HepG2 (cell line): Measurements from ENCODE around the gene GNAS-AS1. TPM values are rescaled to one million over a fixed set of nuclear protein-coding genes. Genes with fewer than 3 reads are reported as not detected.

Experiments used
- ATF7 ChIP-seq, 2 experiments: fragments of 450-650 bp in 1 of 2; sonication (generic) in 1 of 2; formaldehyde crosslinking in 1 of 2; IDR thresholded peaks; 2 replicates each; pipeline versions ENCODE4 v1.4.0 to v1.6.1; 2016 to 2020; ENCODE audit warnings: antibody characterized with exemption in 1 of 2, mild to moderate bottlenecking in 1 of 2, missing genetic modification reagents in 1 of 2
- CBX2 ChIP-seq, 2 experiments: fragments of 200-600 bp in 1 of 2; sonication (generic); formaldehyde crosslinking in 1 of 2; IDR thresholded peaks; 2 replicates each; pipeline versions ENCODE4 v1.7.0 to v1.8.1; 2018 to 2022; ENCODE audit warnings: low read depth in 2 of 2, low read length in 1 of 2, mild to moderate bottlenecking in 1 of 2, missing genetic modification reagents in 1 of 2
- JDP2 ChIP-seq: sonication (generic); formaldehyde crosslinking; IDR thresholded peaks from 2 replicates; pipeline ENCODE4 v1.8.1; 2022; ENCODE audit warnings: missing genetic modification reagents, borderline replicate concordance
- KAT8 ChIP-seq: IDR thresholded peaks from 2 replicates; pipeline ENCODE4 v1.6.1; 2016; ENCODE audit warnings: missing genetic modification reagents, missing compliant biosample characterization
- MTF2 ChIP-seq: sonication (generic); formaldehyde crosslinking; IDR thresholded peaks from 2 replicates; pipeline ENCODE4 v1.5.0; 2020; ENCODE audit warnings: missing genetic modification reagents, borderline replicate concordance
- RAD21 ChIP-seq: fragments of 450-650 bp; formaldehyde crosslinking; IDR thresholded peaks from 2 replicates; pipeline ENCODE4 v1.5.0; 2020; ENCODE audit warnings: mild to moderate bottlenecking
- TBL1XR1 ChIP-seq: fragments of 150-350 bp; IDR thresholded peaks from 2 replicates; pipeline ENCODE4 v1.6.1; 2014; ENCODE audit warnings: borderline replicate concordance, low read length; ENCODE audit not compliant: partially characterized antibody
- THAP11 ChIP-seq: IDR thresholded peaks from 2 replicates; pipeline ENCODE4 v1.6.1; 2016; ENCODE audit warnings: missing biosample characterization, missing genetic modification reagents
- TSC22D2 ChIP-seq: sonication (generic); formaldehyde crosslinking; IDR thresholded peaks from 2 replicates; pipeline ENCODE4 v1.5.1; 2020; ENCODE audit warnings: missing genetic modification reagents, mild to moderate bottlenecking, borderline replicate concordance
- ZNF263 ChIP-seq: sonication (generic); formaldehyde crosslinking; IDR thresholded peaks from 2 replicates; pipeline ENCODE4 v1.4.0; 2020; ENCODE audit warnings: missing genetic modification reagents
- ZNF350 ChIP-seq: sonication (generic); formaldehyde crosslinking; IDR thresholded peaks from 2 replicates; pipeline ENCODE4 v1.4.0; 2020; ENCODE audit warnings: mild to moderate bottlenecking, low read depth, missing genetic modification reagents, borderline replicate concordance
- ZNF501 ChIP-seq: sonication (generic); formaldehyde crosslinking; IDR thresholded peaks from 2 replicates; pipeline ENCODE4 v1.5.1; 2020; ENCODE audit warnings: mild to moderate bottlenecking, moderate library complexity, missing genetic modification reagents
- ZNF724P ChIP-seq: sonication (generic); formaldehyde crosslinking; IDR thresholded peaks from 2 replicates; pipeline ENCODE4 v1.8.0; 2022; ENCODE audit warnings: missing genetic modification reagents, borderline replicate concordance
- polyA plus RNA-seq, 8 experiments: library from polyadenylated mRNA; depleted of rRNA in 3 of 8; stranded (reverse) in 7 of 8; unstranded in 1 of 8; fragments of >200 nt; fragmentation: Illumina TruSeq in 4 of 8; extraction: Trizol in 4 of 8; gene quantifications; 2 replicates each; pipeline versions ENCODE4 v1.2.1 to v1.2.3, GENCODE V29; 2011 to 2016; ENCODE audit warnings: low read depth in 4 of 8, missing spikeins in 1 of 8, mixed read lengths in 1 of 8; ENCODE audit not compliant: insufficient read depth in 1 of 8
- total RNA-seq, 5 experiments: library from RNA; depleted of rRNA; stranded (reverse); fragments of >200 nt; fragmentation: Illumina TruSeq; extraction: Trizol; gene quantifications; 2 replicates each; pipeline ENCODE4 v1.2.3, GENCODE V29; 2016; ENCODE audit warnings: low read depth in 1 of 5
- TF ChIP-seq, protein P1 (sequence below): sonication (generic); formaldehyde crosslinking; IDR thresholded peaks from one replicate; pipeline ENCODE4 v1.5.1; 2020; ENCODE audit warnings: mild to moderate bottlenecking, missing genetic modification reagents; ENCODE audit errors: not compliant biosample characterization
- TF ChIP-seq, protein P2 (sequence below): sonication (generic); formaldehyde crosslinking; IDR thresholded peaks from 2 replicates; pipeline ENCODE4 v1.5.1; 2020; ENCODE audit warnings: mild to moderate bottlenecking, missing genetic modification reagents, moderate library complexity

GNAS-AS1 gene
- total and polyA plus RNA-seq, 2 of the 13 experiments (the other 11 are each of a cell fraction or from before 2014, with no cell fraction given): not detected

DNA sequence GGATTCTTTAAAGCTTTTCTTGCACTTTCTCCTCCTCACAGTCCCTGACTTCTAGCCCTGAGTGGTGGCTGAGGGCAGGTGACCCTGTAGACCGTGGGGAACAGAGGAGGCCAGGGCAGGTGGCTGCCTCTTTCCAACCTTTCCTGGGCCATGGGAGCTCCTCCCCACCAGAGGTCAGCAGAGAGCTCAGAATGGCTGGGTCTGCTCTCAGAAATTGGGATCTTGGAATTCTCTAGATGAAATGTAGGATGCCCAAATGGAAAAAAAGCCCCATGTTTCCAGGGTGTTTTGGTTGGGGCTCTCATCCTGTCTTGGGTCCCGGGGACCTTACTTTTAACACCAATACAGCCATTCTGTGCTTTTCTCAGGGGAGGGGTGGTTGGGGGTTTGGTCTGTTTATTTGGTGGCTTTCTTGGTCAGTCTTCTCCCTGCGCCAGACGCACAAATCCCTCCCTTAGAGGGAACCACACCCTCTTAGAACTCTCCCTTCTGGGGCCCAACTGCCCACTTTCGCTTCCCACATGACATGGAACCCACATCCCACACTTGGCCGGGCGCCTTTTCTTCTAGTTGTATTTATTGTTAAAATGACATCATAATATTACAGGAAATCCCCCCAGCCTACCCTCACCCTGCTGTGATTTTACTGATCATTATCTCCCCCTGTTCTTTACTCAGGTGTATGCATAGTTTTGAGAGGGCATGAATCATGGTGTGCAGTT lies 19.8 kb upstream of the GNAS-AS1 start (continued):
- TF ChIP-seq TSC22D2 (CRISPR knock-in tag): peak; percentile 38; the same call in 1 of the 2 replicates
- TF ChIP-seq, protein P1, sequence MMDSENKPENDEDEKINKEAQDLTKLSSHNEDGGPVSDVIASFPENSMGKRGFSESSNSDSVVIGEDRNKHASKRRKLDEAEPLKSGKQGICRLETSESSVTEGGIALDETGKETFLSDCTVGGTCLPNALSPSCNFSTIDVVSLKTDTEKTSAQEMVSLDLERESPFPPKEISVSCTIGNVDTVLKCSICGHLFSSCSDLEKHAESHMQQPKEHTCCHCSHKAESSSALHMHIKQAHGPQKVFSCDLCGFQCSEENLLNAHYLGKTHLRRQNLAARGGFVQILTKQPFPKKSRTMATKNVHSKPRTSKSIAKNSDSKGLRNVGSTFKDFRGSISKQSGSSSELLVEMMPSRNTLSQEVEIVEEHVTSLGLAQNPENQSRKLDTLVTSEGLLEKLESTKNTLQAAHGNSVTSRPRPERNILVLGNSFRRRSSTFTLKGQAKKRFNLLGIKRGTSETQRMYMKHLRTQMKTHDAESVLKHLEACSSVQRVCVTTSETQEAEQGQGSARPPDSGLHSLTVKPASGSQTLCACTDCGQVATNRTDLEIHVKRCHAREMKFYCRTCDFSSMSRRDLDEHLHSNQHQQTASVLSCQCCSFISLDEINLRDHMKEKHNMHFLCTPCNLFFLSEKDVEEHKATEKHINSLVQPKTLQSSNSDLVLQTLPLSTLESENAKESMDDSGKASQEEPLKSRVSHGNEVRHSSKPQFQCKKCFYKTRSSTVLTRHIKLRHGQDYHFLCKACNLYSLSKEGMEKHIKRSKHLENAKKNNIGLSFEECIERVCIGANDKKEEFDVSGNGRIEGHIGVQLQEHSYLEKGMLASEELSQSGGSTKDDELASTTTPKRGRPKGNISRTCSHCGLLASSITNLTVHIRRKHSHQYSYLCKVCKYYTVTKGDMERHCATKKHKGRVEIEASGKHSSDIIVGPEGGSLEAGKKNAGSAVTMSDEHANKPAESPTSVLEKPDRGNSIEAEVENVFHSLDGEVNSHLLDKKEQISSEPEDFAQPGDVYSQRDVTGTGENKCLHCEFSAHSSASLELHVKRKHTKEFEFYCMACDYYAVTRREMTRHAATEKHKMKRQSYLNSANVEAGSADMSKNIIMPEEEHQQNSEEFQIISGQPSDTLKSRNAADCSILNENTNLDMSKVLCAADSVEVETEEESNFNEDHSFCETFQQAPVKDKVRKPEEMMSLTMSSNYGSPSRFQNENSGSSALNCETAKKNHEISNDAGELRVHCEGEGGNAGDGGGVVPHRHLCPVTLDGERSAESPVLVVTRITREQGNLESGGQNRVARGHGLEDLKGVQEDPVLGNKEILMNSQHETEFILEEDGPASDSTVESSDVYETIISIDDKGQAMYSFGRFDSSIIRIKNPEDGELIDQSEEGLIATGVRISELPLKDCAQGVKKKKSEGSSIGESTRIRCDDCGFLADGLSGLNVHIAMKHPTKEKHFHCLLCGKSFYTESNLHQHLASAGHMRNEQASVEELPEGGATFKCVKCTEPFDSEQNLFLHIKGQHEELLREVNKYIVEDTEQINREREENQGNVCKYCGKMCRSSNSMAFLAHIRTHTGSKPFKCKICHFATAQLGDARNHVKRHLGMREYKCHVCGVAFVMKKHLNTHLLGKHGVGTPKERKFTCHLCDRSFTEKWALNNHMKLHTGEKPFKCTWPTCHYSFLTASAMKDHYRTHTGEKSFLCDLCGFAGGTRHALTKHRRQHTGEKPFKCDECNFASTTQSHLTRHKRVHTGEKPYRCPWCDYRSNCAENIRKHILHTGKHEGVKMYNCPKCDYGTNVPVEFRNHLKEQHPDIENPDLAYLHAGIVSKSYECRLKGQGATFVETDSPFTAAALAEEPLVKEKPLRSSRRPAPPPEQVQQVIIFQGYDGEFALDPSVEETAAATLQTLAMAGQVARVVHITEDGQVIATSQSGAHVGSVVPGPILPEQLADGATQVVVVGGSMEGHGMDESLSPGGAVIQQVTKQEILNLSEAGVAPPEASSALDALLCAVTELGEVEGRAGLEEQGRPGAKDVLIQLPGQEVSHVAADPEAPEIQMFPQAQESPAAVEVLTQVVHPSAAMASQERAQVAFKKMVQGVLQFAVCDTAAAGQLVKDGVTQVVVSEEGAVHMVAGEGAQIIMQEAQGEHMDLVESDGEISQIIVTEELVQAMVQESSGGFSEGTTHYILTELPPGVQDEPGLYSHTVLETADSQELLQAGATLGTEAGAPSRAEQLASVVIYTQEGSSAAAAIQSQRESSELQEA: no peak
- peak; percentile 42 for TF ChIP-seq THAP11
- peak; percentile 86 for TF ChIP-seq ATF7 (IDR thresholded peaks at IDR 0.05)
- TF ChIP-seq ATF7 (CRISPR knock-in tag; IDR thresholded peaks at IDR 0.05): no peak
- peak; percentile 29; the same call in 1 of the 2 replicates for TF ChIP-seq ZNF263 (CRISPR knock-in tag)
- peak; percentile 40 for TF ChIP-seq TBL1XR1
- peak; percentile 50; the same call in 1 of the 2 replicates for TF ChIP-seq ZNF350 (CRISPR knock-in tag)
- TF ChIP-seq MTF2: peak; percentile 38; the same call in 1 of the 2 replicates
- peak; percentile 33; the same call in 1 of the 2 replicates for TF ChIP-seq KAT8 (CRISPR knock-in tag)
- no peak for TF ChIP-seq JDP2 (CRISPR knock-in tag)
- TF ChIP-seq, protein P2, sequence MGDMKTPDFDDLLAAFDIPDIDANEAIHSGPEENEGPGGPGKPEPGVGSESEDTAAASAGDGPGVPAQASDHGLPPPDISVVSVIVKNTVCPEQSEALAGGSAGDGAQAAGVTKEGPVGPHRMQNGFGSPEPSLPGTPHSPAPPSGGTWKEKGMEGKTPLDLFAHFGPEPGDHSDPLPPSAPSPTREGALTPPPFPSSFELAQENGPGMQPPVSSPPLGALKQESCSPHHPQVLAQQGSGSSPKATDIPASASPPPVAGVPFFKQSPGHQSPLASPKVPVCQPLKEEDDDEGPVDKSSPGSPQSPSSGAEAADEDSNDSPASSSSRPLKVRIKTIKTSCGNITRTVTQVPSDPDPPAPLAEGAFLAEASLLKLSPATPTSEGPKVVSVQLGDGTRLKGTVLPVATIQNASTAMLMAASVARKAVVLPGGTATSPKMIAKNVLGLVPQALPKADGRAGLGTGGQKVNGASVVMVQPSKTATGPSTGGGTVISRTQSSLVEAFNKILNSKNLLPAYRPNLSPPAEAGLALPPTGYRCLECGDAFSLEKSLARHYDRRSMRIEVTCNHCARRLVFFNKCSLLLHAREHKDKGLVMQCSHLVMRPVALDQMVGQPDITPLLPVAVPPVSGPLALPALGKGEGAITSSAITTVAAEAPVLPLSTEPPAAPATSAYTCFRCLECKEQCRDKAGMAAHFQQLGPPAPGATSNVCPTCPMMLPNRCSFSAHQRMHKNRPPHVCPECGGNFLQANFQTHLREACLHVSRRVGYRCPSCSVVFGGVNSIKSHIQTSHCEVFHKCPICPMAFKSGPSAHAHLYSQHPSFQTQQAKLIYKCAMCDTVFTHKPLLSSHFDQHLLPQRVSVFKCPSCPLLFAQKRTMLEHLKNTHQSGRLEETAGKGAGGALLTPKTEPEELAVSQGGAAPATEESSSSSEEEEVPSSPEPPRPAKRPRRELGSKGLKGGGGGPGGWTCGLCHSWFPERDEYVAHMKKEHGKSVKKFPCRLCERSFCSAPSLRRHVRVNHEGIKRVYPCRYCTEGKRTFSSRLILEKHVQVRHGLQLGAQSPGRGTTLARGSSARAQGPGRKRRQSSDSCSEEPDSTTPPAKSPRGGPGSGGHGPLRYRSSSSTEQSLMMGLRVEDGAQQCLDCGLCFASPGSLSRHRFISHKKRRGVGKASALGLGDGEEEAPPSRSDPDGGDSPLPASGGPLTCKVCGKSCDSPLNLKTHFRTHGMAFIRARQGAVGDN (CRISPR knock-in tag): peak; percentile 25; the same call in 1 of the 2 replicates
- peak; percentile 94 for TF ChIP-seq RAD21
- 0 out of 2 replicates have a peak, but pooled peaks have one; percentile 49 for TF ChIP-seq ZNF501 (CRISPR knock-in tag)
- 0 out of 2 replicates have a peak, but pooled peaks have one; percentile 66 for TF ChIP-seq ZNF724P
- TF ChIP-seq CBX2 (IDR thresholded peaks at IDR 0.05; ENCODE audit: low read depth, low read length): no peak
- 0 out of 2 replicates have a peak, but pooled peaks have one; percentile 46 for TF ChIP-seq CBX2 (CRISPR knock-in tag; IDR thresholded peaks at IDR 0.05; ENCODE audit: low read depth)
